Astrocyte of the spinal cord (primary cell): ENCODE results near the gene SLC22A23.

Experiments
- DNase-seq: peaks from one replicate; pipeline ENCODE4 v3.0.0; 2011; ENCODE audit warnings: low read depth, low spot score
- H3K4me3 ChIP-seq: 2 replicates; pipeline ENCODE4 v1.5.1; 2011; ENCODE audit warnings: low read depth, mild to moderate bottlenecking, low read length, moderate library complexity
- in situ Hi-C: cut with HindIII; loops from 2 replicates; pipeline ENCODE4 v1.10.0; 2017; ENCODE audit warnings: low sequenced_read_pairs
- TF ChIP-seq, protein P1 (sequence below): IDR thresholded peaks from 2 replicates; pipeline ENCODE4 v1.5.1; 2012; ENCODE audit warnings: low read depth, mild to moderate bottlenecking, low read length, inconsistent platforms

Gene SLC22A23

GRCh38 chr6:3226481-3227362, 230.1 kb downstream of the SLC22A23 start:
- no peak for DNase-seq
- TF ChIP-seq, protein P1, sequence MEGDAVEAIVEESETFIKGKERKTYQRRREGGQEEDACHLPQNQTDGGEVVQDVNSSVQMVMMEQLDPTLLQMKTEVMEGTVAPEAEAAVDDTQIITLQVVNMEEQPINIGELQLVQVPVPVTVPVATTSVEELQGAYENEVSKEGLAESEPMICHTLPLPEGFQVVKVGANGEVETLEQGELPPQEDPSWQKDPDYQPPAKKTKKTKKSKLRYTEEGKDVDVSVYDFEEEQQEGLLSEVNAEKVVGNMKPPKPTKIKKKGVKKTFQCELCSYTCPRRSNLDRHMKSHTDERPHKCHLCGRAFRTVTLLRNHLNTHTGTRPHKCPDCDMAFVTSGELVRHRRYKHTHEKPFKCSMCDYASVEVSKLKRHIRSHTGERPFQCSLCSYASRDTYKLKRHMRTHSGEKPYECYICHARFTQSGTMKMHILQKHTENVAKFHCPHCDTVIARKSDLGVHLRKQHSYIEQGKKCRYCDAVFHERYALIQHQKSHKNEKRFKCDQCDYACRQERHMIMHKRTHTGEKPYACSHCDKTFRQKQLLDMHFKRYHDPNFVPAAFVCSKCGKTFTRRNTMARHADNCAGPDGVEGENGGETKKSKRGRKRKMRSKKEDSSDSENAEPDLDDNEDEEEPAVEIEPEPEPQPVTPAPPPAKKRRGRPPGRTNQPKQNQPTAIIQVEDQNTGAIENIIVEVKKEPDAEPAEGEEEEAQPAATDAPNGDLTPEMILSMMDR: no peak
- in situ Hi-C loops: no loop called here
- peak overlapping the region; percentile 56 for H3K4me3 ChIP-seq

DNA sequence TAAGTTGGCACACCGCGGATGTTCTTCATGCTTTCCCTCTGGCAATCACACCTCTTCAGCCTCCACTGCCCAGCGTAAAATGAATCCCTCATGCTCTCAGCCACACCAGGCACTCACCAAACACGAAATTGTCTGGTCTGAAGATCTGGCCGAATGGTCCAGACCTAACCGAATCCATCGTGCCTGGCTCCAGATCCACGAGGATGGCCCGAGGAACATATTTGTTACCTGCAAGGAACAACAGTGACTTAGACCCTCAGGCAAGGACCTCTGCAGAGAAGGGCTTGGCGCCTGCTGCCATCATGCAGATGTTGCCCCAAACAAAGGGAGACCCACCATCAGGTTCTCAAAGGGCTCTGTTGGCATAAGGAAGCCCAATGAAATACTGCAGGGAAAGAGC, 230.8 kb downstream of the SLC22A23 start:
- TF ChIP-seq, protein P1: no peak
- in situ Hi-C loops: no loop called here
- peak overlapping the region; percentile 56 for H3K4me3 ChIP-seq
- DNase-seq: no peak

GRCh38 chr6:3222506-3223038, 234.3 kb downstream of the SLC22A23 start:
- no peak for DNase-seq
- in situ Hi-C loops: no loop called here
- TF ChIP-seq, protein P1: no peak
- no peak overlapping the region for H3K4me3 ChIP-seq

- DNase-seq: no peak
- TF ChIP-seq, protein P1: no peak
- H3K4me3 ChIP-seq: no peak overlapping the region
- in situ Hi-C loops: no loop called here
Observed at GRCh38 chr6:3221578-3221977, 235.3 kb downstream of the SLC22A23 start.

DNA sequence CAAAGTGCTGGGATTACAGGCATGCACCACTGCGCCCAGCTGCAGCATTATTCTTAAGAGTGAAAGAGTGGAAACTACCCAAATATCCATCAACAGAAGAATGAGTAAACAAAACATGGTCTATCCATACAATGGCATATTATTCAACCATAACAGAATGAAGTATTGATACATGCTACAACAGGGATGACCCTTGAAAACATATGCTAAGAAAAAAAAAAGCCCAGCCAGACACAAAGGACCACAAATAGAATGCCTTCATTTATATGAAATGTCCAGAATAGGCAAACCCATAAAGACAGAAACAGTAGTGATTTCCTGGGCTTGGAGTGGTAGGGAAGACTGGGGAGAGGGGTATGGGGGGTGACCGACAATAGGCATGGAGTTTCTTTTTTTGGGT, 236.5 kb downstream of the SLC22A23 start:
- TF ChIP-seq, protein P1: no peak
- in situ Hi-C loops: no loop called here
- no peak for DNase-seq
- H3K4me3 ChIP-seq: no peak overlapping the region
